Midbrain (tissue), 1 donor: ENCODE results near the gene CHRND.
"Not testable (repeated sequence)": the region's sequence is repeated elsewhere in the genome, so short reads cannot be mapped to it uniquely, and the experiment has no call there.

ENCODE experiments used
- DNase-seq: peaks from one replicate; lab custom pipeline; 2025; lab: John Stamatoyannopoulos, UW

The CHRND gene

GRCh38 chr2:232541961-232542714 lies 16.2 kb downstream of the CHRND start:
- no peak for DNase-seq

DNA sequence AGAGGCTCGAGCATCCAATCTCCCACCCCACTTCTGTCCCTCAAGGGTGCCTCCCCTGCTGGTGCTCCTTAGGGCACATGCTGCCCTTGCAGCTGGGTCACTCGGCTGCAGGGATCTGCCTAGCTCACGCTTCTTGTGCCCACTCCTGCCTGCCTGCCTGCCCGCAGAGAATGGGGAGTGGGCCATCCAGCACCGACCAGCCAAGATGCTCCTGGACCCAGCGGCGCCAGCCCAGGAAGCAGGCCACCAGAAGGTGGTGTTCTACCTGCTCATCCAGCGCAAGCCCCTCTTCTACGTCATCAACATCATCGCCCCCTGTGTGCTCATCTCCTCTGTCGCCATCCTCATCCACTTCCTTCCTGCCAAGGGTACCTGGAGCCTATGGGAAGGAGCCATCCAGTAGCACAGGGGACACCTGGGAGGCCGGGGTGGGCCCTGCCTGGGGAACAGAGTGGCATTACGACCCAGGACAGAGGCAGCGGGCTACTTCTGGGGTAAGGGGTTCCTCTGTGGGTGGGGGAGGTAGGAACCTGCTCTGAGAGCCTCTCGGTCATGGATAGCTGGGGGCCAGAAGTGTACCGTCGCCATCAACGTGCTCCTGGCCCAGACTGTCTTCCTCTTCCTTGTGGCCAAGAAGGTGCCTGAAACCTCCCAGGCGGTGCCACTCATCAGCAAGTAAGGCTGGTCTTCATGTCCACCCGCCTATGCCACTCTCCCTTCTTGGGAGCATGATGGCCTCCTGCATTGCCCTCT lies 16.9 kb downstream of the CHRND start:
- no peak for DNase-seq

DNA sequence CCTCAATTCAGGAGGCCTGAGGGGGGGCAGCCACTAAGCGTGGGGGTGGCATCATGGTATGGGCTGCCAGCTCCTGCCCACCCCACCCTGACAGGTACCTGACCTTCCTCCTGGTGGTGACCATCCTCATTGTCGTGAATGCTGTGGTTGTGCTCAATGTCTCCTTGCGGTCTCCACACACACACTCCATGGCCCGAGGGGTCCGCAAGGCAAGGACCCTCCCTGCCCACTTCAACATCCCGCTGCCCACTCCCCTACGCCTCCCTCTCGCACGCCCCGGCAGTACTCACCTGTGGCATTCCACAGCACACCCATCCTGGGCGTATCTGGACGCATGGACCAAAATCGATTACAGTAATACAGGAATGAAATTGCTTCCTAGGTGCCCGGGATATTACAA lies 17.5 kb downstream of the CHRND start:
- no peak for DNase-seq

- no peak for DNase-seq
Observed at GRCh38 chr2:232543928-232544631, 18.1 kb downstream of the CHRND start.

GRCh38 chr2:232544674-232545073 lies 18.7 kb downstream of the CHRND start:
- DNase-seq = no peak

- DNase-seq = peak; percentile 14
Observed at GRCh38 chr2:232545511-232546375, 19.8 kb downstream of the CHRND start.

DNA sequence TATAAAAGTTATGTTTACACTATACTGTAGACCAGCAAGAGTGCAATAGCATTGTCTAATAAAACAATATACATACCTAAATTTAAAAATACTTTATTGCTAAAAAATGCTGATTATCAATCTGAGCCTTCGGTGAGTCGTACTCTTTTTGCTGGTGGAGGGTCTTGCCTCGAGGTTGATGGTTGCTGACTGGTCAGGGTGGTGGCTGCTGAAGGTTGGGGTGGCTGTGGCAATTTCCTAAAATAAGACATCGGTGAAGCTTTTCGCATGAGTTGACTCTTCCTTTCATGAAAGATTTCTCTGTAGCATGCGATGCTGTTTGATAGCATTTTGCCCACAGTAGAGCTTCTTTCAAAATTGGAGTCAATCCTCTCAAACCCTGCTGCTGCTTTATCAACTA lies 22.0 kb downstream of the CHRND start:
- no peak for DNase-seq

DNA sequence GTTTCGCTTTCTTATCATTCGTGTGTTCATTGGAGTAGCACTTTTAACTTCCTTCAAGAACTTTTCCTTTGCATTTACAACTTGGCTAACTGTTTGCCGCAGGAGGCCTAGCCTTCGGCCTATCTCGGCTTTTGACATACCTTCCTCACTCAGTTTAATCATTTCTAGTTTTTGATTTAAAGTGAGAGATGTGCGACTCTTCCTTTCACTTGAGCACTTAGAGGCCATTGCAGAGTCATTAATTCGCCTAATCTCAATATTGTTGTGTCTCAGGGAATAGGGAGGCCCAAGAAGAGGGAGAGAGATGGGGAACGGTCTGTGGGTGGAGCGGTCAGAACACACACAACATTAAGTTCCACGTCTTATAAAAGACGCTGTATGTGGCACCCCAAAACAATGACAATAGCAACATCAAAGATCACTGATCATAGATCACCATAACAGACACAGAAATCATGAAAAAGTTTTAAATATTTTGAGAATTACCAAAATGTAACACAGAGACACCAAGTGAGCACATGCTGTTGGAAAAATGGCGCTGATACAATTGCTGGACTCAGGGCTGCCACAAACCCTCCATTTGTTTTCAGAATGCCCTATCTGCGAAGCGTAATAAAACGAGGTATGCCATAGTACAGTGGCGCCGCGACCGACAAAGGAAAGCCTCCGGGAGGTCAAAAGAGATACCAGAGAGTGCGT lies 23.8 kb downstream of the CHRND start:
- DNase-seq = no peak

- peak; percentile 96 for DNase-seq
Observed at GRCh38 chr2:232550354-232551249, 24.6 kb downstream of the CHRND start, which contains the start of the genes EIF4E2 and TIGD1. Gene EIF4E2, plus strand, starts transcription at chr2:232550689. Its CDS starts 36 bp downstream, at chr2:232550725. Gene TIGD1, minus strand, starts transcription at chr2:232550557. Its CDS starts 675 bp downstream, at chr2:232549882.

- no peak for DNase-seq
Observed at GRCh38 chr2:232551250-232551638, 25.3 kb downstream of the CHRND start.

DNA sequence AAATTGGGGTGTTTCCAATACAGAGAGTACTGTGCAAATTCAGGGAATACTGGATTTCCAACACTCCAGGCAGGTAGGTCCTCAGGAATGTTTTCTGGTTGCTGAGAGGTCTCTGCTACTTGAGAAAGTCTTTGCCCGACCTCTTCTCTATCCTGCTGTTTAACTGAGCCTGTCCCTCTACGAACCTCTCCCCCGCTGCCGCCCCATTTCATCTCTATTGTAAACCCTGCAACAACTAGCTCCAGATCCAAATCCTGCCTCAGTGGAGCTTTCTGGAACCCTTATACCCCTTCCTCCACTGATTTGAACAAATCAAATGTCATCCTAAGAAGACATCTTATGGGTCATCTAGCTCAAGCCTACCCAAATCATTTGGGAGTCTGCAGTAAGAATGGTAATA lies 25.8 kb downstream of the CHRND start:
- no peak for DNase-seq

DNA sequence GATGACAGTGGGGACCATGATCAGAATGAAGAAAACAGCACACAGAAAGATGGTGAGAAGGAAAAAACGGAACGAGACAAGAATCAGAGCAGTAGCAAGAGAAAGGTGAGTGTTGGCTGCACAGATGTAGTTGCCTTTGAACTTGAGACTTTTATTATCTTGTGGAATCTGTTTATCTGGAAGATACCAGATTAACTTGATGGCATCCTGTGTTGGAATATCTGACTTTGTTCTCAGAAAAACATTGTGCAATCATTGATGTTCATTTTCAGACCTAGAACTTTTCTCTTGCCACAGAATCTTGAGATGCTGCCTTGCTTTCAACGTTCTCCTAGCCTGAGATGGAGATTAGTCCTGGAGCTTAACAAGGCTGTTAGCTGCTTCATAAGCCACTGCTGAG lies 30.5 kb downstream of the CHRND start:
- no peak for DNase-seq

DNA sequence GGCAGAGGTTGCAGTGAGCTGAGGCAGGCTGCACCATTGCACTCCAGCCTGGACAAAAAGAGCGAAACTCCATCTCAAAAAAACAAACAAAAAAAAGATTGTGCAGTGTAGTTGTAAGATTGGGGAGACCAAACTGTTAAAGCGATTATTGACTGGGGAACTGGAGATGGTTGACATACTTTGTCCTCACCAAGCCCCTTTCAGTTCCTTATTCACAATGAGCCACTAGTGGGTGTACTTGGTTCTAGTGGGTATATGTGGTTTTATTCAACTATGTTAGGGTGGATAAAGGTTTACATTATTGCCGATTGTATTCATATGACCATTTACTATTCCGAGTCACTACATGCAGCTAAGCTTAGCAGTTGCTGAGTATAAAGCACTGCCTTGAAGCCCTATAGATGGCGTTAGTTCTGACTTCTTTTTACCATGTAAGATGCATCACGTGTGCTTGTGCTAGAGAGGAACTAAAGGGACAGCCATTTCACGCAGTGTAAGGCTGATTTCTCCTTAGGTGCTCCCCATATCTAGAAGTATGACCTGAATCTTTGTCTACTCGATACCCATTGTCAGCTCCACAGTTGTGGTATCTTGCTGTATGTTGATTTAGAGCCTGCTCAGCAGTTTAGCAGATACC lies 36.7 kb downstream of the CHRND start:
- no peak for DNase-seq

DNA sequence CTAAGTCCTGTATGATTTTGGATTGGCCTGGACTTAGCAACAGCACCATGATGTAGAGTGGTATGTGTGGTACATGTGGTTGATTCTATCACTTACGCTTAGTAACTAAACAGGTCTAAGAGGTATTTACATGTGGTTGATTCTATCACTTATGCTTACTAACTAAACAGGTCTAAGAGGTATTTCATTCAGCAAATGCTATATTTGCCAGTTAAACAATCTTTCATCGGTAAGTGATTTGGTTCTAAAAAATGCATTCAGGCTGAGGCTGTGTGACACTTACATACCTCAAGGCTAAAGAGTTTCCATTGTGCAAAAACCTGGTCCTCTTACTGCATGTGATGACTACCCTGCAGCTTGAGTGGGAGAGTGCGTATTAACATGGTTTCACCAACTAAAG lies 37.6 kb downstream of the CHRND start:
- no peak for DNase-seq

DNA sequence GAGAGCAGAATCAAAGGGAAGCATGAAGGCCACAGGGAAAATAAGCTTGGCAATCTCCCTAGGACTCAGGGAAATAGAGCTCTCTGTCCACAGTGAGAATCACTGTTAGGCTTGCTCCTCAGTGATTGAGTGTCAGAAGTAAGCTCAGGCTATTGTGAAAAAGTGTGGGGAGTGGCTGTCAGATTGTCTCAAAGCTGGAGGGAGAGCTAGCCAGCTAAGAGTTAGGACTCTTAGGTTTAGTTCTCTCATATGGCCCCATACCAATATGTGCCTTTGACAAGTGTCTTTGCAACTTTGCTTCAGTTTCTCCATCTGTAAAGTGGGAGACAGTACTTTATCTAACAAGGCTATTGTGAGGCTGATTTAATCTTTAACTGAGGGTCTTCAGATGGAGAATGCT lies 41.8 kb downstream of the CHRND start:
- DNase-seq = no peak

DNA sequence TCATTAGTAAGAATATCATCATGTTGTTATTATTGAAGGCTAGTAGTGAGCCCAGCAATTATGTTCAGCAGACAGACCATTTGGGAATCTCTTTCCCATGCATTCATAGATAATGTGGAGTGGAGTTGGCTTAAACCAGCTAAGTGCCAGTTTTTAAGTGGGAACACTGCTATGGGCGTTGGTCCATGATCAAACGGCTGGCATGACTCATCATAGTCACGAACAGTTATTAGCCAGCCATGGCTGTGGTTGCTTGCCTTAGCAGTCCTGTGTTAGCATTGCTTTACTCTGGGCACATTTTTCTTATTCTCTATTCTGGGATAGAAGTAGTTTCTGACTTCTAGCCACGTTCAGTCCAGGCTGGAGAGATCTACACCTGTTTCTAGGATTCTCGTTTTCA lies 42.2 kb downstream of the CHRND start:
- DNase-seq = no peak

- no peak for DNase-seq
Observed at GRCh38 chr2:232569541-232569940, 43.6 kb downstream of the CHRND start.

DNA sequence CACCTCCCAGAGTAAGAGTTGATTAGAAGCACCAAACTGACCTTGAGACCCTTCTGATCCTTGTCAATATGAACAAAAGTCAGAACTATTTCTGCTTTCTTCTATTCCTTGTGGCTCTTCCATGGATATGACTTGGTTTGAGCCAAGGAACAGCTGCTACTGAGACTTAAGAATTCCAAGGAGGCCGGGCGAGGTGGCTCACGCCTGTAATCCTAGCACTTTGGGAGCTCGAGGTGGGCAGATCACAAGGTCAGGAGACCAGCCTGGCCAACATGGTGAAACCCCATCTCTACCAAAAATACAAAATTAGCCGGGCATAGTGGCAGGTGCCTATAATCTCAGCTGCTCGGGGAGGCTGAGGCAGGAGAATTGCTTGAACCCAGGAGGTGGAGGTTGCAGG lies 44.5 kb downstream of the CHRND start:
- not testable (repeated sequence) for DNase-seq

DNA sequence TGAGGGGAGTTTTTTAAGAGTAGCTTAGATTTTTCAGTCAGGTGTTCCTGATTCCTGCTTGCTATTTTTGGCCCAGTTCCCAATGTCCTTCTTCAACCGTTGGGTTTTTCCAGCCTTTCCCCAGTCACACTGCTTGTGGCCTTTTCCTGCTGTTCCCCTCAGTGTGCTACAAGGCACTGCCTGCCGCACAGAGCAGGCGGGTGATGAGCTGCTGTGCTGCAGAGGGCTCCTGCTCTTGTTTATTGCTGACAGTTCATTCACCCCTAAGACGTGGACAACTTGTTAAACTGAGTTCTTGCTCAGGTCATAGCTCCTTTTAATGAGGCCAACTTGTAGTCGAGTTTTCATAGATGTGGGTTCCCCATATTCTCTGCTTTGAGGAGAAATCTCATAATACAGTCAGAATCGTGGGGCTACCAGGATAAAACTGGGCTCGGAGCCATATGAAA lies 45.1 kb downstream of the CHRND start:
- peak; percentile 46 for DNase-seq
